Stimulated activated CD4-positive, alpha-beta T cell treated with anti-CD3 and anti-CD28 coated beads, Interleukin-2, amount 100 ng/mL, for 48 hours (primary cell): ENCODE data around the gene SOX2.
"Not testable (repeated sequence)": the region's sequence is repeated elsewhere in the genome, so short reads cannot be mapped to it uniquely, and the experiment has no call there.

Experiments used
- DNase-seq, 2 donors: peaks; one replicate each; pipeline ENCODE4 v3.0.0-alpha.2; 2020

The SOX2 gene

GRCh38 chr3:181724192-181724965, 12.7 kb downstream of the SOX2 start:
- DNase-seq: no peak

- DNase-seq: no peak
These were observed 13.5 kb downstream of the SOX2 start for GRCh38 chr3:181725131-181725731.

- DNase-seq: no peak
These were observed 14.1 kb downstream of the SOX2 start for GRCh38 chr3:181725830-181726229.

GRCh38 chr3:181726351-181727330, 14.9 kb downstream of the SOX2 start:
- no peak for DNase-seq

GRCh38 chr3:181727341-181728032, 15.8 kb downstream of the SOX2 start:
- no peak for DNase-seq

- DNase-seq: no peak
These were observed 17.0 kb downstream of the SOX2 start for GRCh38 chr3:181728470-181729340.

GRCh38 chr3:181729341-181729869, 17.7 kb downstream of the SOX2 start:
- DNase-seq: no peak

GRCh38 chr3:181730316-181730715, 18.6 kb downstream of the SOX2 start:
- DNase-seq: no peak

GRCh38 chr3:181730934-181731333, 19.2 kb downstream of the SOX2 start:
- DNase-seq: no peak

GRCh38 chr3:181735911-181736310, 24.2 kb downstream of the SOX2 start:
- DNase-seq: no peak

- DNase-seq: no peak
These were observed 26.8 kb downstream of the SOX2 start for GRCh38 chr3:181738551-181738950.

GRCh38 chr3:181739628-181740027, 27.9 kb downstream of the SOX2 start:
- DNase-seq: no peak

- no peak for DNase-seq
These were observed 29.7 kb downstream of the SOX2 start for GRCh38 chr3:181741417-181741816.

GRCh38 chr3:181752202-181752671, 40.5 kb downstream of the SOX2 start:
- no peak for DNase-seq

GRCh38 chr3:181753391-181753790, 41.7 kb downstream of the SOX2 start:
- DNase-seq: no peak

- no peak for DNase-seq
These were observed 44.2 kb downstream of the SOX2 start for GRCh38 chr3:181755959-181756358.

GRCh38 chr3:181756645-181757297, 45.0 kb downstream of the SOX2 start:
- no peak for DNase-seq

- no peak for DNase-seq
These were observed 46.1 kb downstream of the SOX2 start for GRCh38 chr3:181757694-181758306.

GRCh38 chr3:181761906-181762305, 50.2 kb downstream of the SOX2 start:
- DNase-seq: no peak

GRCh38 chr3:181764033-181764432, 52.3 kb downstream of the SOX2 start:
- not testable (repeated sequence) for DNase-seq
